Right ventricle myocardium superior (tissue), 1 donor: ENCODE measurements around the gene SLC27A6. TPM values are rescaled to one million over a fixed set of nuclear protein-coding genes. Genes with fewer than 3 reads are reported as not detected.
"Not testable (repeated sequence)": the region's sequence is repeated elsewhere in the genome, so short reads cannot be mapped to it uniquely, and the experiment has no call there.

Source experiments
- ATAC-seq: fragments of 200-7000 bp; cut with Tn5 transposase; one replicate; pipeline ENCODE4 v1.9.1; 2020; ENCODE audit warnings: mild to moderate bottlenecking; ENCODE audit not compliant: poor library complexity
- DNase-seq: peaks from one replicate; pipeline ENCODE4 v3.0.0-alpha.2; 2020
- intact Hi-C: fragments of 100-400 bp; cut with DNase I; formaldehyde crosslinking; loops from one replicate; pipeline ENCODE4 v1.11.2; 2022
- long read RNA-seq: library from polyadenylated mRNA; unstranded; transcript quantifications from one replicate; pipeline ENCODE4 v2.0.0, GENCODE V29; 2021
- total RNA-seq: library from RNA; stranded (reverse); fragmentation: NEBNext Ultra II Directional; extraction: Animal tissue kit (Norgen Biotek cat#: 25700); gene quantifications from one replicate; pipeline ENCODE4 v1.2.1, GENCODE V29; 2021
- donor health status: DM: no; HTN: yes; CAD: no; lungs with severe emphysema.

The SLC27A6 gene, protein sequence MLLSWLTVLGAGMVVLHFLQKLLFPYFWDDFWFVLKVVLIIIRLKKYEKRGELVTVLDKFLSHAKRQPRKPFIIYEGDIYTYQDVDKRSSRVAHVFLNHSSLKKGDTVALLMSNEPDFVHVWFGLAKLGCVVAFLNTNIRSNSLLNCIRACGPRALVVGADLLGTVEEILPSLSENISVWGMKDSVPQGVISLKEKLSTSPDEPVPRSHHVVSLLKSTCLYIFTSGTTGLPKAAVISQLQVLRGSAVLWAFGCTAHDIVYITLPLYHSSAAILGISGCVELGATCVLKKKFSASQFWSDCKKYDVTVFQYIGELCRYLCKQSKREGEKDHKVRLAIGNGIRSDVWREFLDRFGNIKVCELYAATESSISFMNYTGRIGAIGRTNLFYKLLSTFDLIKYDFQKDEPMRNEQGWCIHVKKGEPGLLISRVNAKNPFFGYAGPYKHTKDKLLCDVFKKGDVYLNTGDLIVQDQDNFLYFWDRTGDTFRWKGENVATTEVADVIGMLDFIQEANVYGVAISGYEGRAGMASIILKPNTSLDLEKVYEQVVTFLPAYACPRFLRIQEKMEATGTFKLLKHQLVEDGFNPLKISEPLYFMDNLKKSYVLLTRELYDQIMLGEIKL
- total RNA-seq, result 82.3 TPM
- long read RNA-seq, transcript SLC27A6-203 (11 exons, 2,294 nt), result minor isoform, 5 of 273 reads
- long read RNA-seq, transcript SLC27A6-201 (10 exons, 3,219 nt), result major isoform, 145 of 273 reads
- long read RNA-seq, partial matches to known transcripts, result 6 of 273 reads
- long read RNA-seq, other reads (novel, unspliced or antisense), result 117 of 273 reads

GRCh38 chr5:128965011-128965637, at the start of gene SLC27A6:
Gene SLC27A6, plus strand, starts transcription at chr5:128965488. Its CDS starts 650 bp downstream, at chr5:128966138.
- DNase-seq (peak; percentile 57), ATAC-seq (peak; percentile 98)
- intact Hi-C loops, result no loop called here

- intact Hi-C loops, result no loop called here
- DNase-seq (no peak), ATAC-seq (no peak)
These were observed 45.7 kb upstream of the SLC27A6 start for GRCh38 chr5:128919542-128919941.

DNA sequence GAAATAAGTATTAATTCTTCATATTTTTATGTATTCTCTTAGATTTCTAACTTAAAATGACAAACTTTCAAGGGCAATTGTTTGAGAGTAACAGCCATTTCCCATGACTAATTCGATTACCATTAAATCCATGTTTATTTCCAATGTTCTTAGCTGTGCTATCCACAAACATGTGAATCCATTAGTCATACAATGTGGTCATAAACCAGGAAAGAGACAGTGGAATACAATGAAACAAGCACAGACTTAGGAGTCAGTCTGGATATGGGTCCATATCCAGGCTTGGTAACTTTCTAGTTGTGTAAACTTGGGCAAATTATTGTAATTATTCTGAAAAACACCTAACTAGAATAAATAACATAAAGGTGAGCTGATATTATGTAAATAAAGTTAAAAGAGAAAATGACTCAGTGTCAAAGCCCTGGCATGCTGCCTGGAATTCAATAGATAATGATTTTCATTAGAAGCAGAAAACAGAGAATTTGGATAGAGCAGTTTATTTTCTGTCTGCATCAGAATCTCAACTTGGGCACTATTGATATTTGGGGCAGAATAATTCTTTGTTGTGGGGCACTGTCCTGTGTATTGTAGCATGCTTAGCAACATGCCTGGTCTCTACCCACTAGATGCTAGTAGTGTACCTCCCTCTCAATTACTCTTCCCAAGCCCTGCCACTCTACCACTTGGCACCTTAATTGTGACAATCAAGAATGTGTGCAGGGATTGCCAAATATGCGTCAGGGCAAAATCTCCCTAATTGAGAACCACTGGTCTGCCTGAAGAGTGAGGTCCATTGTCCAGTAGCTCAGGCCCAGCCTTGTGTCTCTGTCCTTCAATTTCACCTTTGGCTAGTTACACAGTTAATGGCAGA, 44.7 kb upstream of the SLC27A6 start:
- intact Hi-C loops, result no loop called here
- ATAC-seq (peak; percentile 92), DNase-seq (no peak)

DNA sequence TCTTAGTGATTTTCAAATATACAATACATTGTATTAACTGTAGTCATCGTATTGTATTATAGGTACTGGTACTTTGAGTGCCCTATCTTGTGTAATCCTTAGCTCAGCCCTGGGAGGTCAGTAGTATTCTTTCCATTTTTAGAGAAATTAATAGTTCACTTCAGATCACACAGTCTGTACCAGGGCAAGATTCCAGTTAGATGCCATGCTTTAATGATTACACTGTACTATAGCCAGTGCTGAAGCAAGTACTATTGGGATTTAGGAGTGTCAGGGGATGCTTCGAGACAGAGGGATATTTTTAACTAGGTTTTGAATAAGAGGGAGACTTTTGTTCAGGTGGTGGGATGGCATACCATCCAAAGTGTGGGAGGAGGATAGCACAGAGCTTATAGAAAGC, 41.0 kb upstream of the SLC27A6 start:
- no peak for DNase-seq
- intact Hi-C loops, result no loop called here
- peak; percentile 67 for ATAC-seq

DNA sequence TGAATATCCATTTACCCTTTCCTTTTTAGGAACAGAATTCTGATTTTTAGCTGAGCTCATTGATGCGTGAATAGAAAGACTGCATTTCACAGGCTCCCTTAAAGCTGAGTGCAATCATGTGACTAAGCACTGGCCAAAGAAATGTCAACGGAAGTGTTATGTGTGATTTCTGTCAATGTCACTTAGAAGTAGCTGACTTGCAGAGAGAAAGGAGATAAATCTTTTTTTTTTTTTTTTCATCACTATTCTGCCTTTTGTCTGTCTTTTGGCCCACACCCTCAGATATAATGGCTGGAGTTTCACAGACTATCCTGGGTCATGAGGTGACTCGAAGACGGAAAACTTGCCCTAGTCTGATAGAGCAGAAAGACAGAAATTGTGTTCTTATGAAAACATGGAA, 39.3 kb upstream of the SLC27A6 start:
- intact Hi-C loops, result no loop called here
- DNase-seq (no peak), ATAC-seq (peak; percentile 90)

- ATAC-seq (no peak), DNase-seq (no peak)
- intact Hi-C loops, result no loop called here
These were observed 37.6 kb upstream of the SLC27A6 start for GRCh38 chr5:128927644-128928043.

DNA sequence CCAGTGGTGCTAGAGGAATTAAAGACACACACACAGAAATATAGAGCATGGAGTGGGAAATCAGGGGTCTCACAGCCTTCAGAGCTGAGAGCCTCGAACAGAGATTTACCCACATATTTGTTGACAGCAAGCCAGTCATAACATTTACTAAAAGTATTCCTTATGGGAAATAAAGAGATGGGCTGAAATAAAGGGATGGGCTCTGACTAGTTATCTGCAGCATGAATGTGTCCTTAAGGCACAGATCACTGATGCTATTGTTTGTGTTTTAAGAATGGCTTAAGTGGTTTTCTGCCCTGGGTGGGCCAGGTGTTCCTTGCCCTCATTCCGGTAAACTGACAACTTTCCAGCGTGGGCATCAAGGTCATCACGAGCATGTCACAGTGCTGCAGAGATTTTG, 33.1 kb upstream of the SLC27A6 start:
- ATAC-seq, intact Hi-C loops: not testable (repeated sequence)

DNA sequence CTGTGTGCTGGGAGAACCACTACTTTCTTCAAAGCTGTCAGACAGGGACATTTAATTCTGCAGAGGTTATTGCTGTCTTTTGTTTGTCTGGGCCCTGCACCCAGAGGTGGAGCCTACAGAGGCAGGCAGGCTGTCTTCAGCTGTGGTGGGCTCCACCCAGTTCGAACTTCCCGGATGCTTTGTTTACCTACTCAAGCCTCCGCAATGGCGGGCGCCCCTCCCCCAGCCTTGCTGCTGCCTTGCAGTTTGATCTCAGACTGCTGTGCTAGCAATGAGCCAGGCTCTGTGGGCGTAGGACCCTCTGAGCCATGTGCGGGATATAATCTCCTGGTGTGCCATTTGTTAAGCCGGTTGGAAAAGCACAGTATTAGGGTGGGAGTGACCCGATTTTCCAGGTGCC, 22.2 kb upstream of the SLC27A6 start:
- ATAC-seq, DNase-seq, intact Hi-C loops: not testable (repeated sequence)

More for the DNA sequence above, 33.1 kb upstream of the SLC27A6 start:
- not testable (repeated sequence) for DNase-seq

DNA sequence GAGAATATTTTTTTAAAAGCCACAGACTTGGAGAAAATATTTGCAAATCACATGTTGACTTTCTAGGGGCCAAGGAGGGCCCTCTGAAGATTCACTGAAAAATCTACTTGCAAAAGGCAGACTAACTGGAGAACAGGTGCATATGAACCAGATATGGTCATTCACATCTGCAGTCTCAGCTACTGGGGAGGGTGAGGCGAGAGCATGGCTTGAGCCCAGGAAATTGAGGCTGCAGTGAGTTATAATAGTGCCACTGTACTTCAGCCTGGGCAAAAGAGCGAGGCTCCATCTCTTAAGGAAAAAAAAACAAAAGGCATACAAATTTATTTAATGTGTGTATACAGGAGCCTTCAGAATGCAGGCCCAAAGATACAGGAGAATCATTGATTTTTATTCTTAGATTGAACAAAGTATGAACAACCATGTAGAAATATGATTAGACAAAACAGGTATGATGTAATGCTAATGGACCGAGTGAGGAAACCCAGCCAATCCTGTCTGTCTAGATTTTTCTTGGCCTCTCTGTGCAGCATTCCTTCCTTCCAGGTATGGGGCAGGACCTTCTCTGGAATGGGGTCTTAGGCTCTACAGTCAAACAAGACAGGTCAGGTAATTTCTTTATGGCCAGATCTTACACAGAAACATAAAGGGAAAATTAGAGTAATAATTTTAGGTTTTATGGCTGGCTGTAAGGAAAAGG, 15.3 kb upstream of the SLC27A6 start:
- intact Hi-C loops, result no loop called here
- ATAC-seq (no peak), DNase-seq (no peak)

- DNase-seq, ATAC-seq, intact Hi-C loops: not testable (repeated sequence)
These were observed 14.0 kb upstream of the SLC27A6 start for GRCh38 chr5:128951301-128951700.

DNA sequence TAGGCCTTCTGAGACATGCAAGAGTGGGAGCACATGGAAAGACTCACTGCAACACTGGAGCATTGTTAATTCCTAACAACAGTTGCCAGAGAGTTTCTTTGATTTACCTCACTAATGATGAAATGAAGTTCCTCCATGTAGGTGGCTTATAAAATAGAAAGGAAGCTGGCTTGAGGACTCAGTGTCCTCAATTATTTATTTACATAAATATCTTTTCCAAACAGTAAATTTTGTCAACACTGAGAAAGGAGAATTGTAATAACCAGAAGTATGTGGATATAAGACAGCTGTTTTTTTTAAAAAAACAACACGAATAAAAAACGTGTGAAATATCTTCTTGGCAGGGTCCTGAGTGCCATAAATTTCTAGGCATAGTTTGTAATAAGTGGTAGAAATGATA, 9.1 kb upstream of the SLC27A6 start:
- ATAC-seq (no peak), DNase-seq (no peak)
- intact Hi-C loops, result no loop called here

DNA sequence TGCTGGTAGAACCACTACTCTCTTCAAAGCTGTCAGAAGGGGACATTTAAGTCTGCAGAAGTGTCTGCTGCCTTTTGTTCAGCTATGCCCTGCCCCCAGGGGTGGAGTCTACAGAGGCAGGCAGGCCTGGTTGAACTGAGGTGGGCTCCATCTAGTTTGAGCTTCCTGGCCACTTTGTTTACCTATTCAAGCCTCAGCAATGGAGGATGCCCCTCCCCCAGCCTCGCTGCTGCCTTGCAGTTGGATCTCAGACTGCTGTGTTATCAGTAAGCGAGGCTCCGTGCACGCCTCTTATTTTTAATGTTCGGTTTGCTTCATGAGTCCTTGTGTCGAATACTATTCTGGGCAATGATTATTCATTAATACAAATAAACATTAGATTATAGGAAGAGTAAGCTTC, 3.1 kb upstream of the SLC27A6 start:
- DNase-seq (no peak), ATAC-seq (no peak)
- intact Hi-C loops, result no loop called here

GRCh38 chr5:128965638-128966302, 482 bp downstream of the SLC27A6 start:
- intact Hi-C loops, result no loop called here
- ATAC-seq (peak; percentile 61), DNase-seq (no peak)

GRCh38 chr5:128966375-128966774, 1.1 kb downstream of the SLC27A6 start:
- DNase-seq (no peak), ATAC-seq (peak; percentile 62)
- intact Hi-C loops, result no loop called here

DNA sequence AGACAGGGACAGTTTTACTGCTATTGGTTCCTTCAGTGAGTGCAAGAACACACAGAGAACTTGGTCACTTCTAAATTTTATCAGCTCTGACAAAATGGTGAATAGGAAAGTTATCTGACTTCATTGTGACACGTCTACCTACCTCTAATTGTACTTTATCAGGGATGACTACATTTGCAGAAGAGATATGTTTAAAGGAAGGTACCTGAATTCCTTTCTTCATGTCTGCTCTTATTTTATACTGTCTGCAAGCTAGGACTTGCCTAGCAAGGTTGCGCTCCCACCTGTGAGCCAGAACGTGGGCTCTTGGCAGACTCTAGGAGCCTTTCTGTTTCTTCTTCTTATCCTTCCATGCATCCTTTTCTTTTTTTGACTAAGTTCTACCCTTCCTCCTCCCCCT, 1.6 kb downstream of the SLC27A6 start:
- DNase-seq (no peak), ATAC-seq (no peak)
- intact Hi-C loops, result no loop called here

- intact Hi-C loops, result no loop called here
- ATAC-seq (no peak), DNase-seq (no peak)
These were observed 8.0 kb downstream of the SLC27A6 start for GRCh38 chr5:128973244-128973643.

- intact Hi-C loops, result no loop called here
- peak; percentile 20 for ATAC-seq
- no peak for DNase-seq
These were observed 9.3 kb downstream of the SLC27A6 start for GRCh38 chr5:128974567-128974966.
